ENCODE results near the gene LRRC10B. TPM values are rescaled to one million over a fixed set of nuclear protein-coding genes. Genes with fewer than 3 reads are reported as not detected.

Gene LRRC10B
- total RNA-seq, 1 donor from 2014 or later = 0.51 TPM

DNA sequence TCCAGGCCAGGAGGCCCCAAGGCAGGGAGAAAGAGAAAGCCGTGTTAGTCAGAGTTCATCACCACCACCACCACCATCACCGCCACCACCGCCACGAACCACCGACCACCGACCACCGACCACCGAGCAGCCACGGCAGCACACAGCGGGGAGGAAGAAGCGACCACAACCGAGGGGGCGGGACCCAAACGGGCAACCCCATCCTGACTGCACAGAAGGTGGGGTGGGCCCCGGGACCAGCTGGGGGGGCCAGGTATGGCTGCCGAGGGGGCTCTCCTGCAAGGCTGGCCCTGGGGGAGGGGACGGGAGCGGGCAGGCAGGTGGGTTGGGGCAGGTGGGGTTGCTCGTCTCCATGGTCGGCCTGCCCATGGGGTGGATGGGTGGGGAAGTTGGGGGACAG, 38.1 kb downstream of the LRRC10B start:
- DNase-seq = no peak

DNA sequence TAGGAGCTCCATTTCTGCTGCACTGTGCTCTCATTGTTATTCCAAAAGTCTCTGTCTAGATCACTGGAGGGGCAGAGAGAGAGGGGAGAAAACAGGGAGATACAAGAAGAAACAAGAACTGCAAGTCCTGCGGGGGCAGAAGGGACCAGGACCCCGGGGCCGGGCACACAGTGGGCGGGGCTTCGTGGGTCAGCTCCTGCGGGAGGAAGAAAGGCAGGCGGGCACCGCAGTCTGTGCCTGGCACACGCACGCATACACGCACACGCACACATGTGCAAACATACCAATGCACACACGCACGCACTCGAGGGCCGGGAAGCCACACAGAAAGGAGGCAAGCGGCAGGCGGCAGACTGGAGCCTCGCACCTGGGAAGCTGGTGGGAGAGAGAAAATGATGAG, 38.7 kb downstream of the LRRC10B start:
- no peak for DNase-seq

DNA sequence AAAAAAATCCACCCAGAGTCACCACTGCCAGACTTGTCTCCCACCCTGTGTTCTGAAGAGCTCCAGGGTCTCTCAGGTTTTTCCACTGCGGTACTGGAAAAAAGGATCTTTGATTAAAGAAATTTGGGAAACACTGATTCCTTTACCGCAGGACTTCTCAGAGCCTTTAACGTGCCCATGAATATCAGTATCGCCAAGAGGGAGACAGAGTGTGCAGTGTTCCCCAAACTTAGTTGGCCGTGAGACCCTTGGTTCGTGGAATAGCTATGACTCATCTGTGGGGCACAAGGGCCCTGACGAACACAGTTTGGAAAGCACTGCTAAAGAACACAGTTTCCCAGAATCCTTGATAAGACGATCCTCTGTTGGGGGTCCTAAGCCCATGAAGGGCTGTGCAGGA, 40.6 kb downstream of the LRRC10B start:
- DNase-seq = no peak

DNA sequence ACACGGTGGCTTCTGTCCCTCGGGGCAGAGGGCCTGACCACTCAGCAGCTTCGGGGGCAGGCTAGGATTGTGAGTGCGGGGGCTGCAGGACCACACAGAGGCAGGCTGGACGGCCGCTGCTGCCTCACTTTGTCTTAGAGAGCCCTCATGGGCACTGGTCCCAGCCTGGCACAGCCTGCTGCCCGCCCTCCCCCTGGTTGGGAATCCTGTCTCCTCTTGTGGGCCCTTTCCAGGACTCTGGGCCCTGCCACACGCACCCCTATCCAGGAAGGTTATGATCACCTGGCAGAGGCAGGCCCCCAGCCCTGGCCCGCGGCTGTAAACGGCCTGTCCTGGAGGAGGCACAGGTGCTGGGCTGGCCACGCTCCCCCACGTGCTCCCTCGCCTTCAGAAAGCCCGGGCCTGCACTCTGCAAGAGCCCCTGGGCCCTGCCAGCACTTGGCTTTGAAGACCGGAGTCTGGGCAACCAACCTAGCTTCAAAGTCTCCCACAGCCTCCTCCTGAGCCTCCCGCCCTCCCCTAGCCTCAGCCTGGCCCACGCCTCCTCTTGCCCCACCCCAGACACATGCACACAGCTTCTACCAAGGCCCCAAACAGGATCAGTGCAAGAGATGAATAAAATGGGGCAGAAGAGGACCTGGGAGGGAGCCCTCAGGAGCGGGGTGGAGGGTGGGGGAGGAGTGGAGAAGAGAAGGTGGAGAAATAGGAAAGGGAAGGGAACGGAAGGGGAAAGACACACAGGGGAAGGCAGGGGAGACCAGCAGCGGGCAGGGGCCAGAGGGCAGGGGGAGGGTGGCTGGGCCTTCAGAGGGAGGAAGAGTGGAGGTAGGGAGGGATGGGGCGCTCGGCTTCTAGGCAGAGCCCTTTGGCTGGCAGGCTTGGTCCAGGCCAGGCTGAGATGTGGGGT, 41.4 kb downstream of the LRRC10B start:
- no peak for DNase-seq

DNA sequence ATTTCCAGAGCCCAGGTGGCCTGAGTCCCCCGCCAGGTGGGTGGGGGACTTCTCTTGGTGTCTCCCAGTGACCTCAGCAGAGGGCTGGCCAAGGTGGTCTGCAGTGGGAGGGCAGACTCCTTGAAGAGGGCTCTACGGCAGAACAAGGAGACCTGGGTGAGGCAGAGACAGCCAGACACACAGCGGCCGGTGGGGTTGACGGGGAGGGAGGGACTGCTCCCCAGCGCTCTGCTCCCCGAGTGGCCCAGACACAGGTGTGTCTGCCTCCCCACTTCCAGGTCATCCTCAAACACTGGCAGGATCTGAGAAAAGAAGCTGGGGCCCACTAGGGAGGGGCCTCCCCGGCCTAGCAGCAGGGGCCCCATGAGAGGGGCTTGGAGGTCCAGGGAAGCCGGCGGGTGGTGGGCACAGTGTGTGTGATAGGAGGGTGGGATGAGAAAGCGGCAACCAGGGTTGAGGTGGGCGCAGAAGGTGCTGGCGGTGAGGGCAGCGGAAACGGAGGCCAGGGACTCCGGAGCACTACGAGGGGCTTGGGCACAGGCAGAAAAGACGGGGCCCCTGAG, 42.2 kb downstream of the LRRC10B start:
- DNase-seq = no peak

DNA sequence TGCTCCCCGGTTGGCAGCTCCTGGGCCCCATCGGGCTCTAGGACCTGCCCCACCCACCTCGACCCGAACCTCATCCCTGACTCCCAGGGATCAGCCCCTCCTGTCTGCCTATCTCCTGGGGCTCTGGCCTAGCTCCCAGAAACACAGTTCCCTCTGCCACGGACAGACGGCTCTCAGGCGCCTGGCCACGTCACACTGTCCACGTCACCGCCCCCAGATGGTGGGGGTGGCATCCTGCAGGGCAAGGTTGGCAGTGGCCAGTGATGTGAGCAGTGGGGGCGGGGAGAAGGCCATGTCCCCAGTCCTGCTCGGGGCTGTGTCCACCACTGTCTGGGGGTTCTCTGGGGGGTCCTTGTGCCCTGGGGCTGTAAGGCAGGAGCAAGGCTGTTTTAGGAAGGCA, 43.1 kb downstream of the LRRC10B start:
- DNase-seq = no peak

DNA sequence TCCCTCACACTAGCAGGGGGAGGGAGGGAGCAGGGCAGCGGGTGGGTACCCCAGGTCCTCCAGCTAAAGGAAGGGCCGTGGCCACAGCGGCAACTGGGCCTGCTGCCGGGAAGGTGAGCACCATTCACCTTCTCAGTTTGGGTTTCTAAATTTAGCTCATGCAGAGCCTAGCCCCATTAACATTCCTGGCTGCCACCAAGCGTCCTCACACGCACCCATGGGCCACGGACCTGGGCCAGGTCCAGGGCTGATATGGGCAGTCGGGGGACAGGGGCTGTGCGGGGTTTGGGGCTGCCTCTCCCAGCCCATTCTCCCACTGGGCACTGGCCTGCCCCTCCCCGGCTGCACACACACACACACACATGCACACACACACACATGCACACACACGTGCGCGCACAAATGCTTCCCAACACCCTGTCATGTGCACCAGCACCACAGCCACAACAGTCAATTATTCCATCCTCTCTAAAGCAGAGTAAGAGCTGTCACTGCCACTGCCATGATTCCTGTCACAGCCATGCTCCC, 43.6 kb downstream of the LRRC10B start:
- no peak for DNase-seq

DNA sequence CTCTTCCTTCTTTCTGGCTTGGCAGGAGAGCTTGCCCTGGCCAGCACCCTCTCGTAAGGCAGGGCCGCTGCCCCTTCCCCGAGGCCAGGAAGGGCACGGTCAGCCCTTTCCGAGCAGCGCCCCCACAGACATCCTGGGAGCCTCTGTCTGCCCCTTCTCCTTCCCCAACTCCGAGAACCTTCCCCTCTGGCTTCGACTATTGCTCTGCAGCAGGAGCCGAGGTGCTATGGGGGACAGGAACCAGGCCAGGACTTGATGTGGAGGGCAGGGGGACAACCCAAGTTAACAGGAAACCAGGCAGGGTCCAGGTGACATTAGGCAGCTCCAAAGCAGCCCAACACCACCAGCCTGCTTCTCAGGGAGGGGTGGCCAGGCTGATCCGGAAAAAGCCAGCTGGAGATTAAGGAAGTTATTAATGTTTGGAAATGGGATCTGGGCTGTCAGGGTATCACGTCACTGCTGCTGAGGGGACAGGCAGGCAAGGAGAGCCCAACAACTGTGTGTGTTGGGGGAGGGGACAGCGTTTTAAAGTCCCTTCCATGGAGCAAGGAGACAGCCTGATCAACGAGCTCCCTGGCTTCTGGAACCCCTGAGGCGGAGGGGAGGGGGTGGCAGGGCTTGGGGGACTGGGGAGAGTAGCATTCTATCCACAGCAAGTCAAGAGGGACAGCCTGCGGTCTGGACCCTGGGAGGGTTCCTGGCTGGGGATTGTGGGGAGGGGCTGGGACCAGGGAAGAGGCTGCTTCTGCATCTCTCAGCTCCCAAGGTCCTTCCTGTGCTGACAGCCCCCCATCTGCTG, 45.0 kb downstream of the LRRC10B start:
- peak; percentile 87 for DNase-seq

DNA sequence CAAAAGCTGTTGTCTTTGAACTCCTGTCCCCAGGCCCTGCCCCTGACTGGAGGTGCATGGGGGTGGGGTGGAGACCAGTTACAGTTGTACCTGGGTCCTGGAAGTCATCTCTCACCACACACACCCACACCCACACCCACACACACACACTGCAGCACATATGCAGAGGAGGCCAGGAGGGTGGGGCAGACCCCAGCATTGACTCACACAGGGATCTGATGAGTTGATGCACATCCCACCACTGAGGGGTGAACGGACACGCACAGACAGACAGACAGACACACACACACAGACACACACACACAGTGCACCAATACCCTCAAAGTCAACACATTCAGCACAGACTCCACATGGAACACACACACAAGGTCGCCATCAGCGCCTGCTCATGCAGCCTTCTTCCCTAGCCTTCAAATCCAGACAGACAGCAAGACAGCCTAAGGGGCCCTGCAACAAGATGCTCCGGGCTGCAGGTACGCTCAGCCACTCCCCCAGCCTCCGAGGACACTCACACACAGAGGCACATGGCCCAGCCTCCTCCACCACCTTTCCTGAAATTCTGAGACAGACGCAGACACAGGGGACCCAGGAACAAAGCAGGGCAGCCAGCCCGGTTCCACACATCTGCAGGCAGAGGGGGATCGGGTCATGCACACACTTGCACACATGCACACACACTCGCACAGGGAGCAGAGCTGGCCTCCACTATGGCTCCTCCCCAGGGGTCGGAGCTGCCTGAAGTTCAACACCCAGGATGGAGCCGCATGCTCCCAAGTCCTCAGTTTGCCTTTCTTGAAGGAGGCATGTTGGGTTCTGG, 45.8 kb downstream of the LRRC10B start:
- DNase-seq = no peak

DNA sequence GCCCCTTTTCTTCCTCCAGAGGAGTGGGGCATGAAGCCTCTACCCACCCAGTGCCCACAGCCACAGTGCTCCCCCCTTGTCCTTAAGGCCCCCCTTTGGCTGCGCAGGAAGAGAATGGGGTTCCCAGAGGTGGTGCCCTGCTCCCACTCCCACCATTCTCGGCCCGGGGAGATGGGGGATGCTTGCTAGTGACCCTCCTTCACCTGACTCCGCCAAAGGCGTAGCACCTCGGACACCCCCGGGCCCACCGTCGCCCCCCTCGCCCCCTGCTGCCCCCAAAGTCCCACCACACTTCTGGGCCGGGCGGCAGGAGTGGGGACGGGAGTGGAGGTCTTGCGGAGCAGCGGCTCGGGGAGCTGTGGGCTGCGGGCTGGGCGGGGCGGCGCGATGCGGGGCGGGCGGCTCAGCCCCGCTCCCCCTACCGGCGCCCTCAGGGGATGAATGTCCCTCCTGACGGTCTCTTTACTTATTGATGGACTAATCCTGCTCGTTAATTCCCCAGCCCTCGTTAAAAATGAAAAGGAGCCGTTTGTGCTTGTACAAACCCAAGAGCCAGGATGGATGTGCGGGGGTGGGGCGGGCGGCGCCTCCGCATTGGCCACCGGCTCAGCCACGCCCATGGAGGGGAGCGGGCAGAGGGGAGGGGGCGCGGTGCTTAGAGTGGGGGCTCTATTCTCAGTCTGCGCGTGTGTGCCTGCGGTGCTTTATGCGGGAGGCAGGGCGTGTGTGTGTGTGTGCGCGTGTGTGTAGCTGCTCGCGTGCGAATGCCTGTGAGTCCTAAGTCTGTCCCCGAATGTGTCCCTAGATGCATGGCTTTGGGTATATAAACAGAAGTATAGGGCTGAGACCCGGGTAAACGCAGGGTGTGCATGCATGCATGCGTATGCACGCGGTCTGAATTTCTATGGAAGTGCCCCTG, 46.8 kb downstream of the LRRC10B start:
- DNase-seq = peak; percentile 41

DNA sequence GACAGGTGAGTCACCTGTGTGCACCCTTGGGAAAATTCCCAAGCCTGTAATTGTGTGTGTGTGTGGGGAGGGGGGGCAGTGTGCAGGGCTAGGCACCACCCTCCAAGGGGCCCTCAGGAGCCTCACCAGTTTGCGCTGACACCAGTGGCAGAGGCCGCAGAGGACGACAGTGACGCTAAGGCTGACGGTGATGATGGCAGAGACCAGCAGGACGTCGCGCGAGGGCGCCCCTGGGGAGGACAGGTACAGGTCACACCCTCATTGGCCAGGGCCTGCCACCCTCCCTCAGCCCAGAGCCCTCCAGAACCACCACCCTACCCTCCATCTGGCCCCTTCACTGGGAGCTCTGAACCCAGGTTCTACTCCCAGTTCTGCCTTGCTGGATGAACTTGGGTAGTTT, 47.4 kb downstream of the LRRC10B start:
- no peak for DNase-seq

DNA sequence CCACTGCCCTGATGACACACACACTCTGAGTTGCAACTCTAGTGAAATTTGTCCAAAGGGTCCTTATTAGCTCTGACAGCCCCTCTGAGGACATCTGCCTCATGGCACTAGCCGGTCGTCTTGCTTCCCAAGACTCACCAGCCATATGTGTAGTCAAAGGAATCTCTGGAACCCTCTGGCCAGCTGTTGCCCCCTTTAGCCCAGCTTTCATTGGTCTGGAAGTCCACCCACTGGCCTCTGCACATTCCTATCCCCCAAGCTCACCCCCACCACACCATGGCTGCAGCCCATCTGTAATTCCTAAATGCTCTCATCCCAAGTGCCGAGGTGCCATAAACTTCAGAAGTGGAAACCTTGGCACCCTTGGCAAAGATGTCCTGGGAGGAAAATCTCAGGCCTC, 48.1 kb downstream of the LRRC10B start:
- DNase-seq = no peak

Small RNA genes lying within 50 kb of the gene (small RNA-seq; reads per million reads assigned to genes)
- gene MIR4488 (ENCODE audit: low replicate concordance) = not detected

Other genes starting within 250 kb of the LRRC10B start
- gene VWCE, start 213.4 kb upstream of the LRRC10B start, total RNA-seq = 0.41 TPM
- 326 TPM for gene DDB1, start 175.6 kb upstream of the LRRC10B start, total RNA-seq
- 11.7 TPM for gene TKFC, start 175.5 kb upstream of the LRRC10B start, total RNA-seq
- gene CYB561A3, start 146.9 kb upstream of the LRRC10B start, total RNA-seq = 14.2 TPM
- 8.1 TPM for gene TMEM138, start 146.4 kb upstream of the LRRC10B start, total RNA-seq
- gene TMEM216, start 116.2 kb upstream of the LRRC10B start, total RNA-seq = 15.7 TPM
- 43.8 TPM for gene CPSF7, start 78.8 kb upstream of the LRRC10B start, total RNA-seq
- gene SDHAF2, start 78.6 kb upstream of the LRRC10B start, total RNA-seq = 23.7 TPM
- 6.5 TPM for gene SYT7, start 72.3 kb downstream of the LRRC10B start, total RNA-seq
- 4.1 TPM for gene DAGLA, start 171.6 kb downstream of the LRRC10B start, total RNA-seq
- gene MYRF, start 243.9 kb downstream of the LRRC10B start, total RNA-seq = 1.4 TPM

Data from tongue (tissue), 3 donors.